Fibroblast of lung (primary cell): ENCODE results near the gene TMEM163. TPM values are rescaled to one million over a fixed set of nuclear protein-coding genes. Genes with fewer than 3 reads are reported as not detected.

Source experiments
- DNase-seq, 2 donors: peaks; one replicate each; pipeline versions ENCODE4 v3.0.0 to v3.0.0-alpha.2; 2010; ENCODE audit warnings: low read depth in 2 of 2
- H2AFZ ChIP-seq: 2 replicates; pipeline ENCODE4 v1.5.1; 2012; ENCODE audit warnings: low read length, control low read depth, inconsistent platforms
- H3K27ac ChIP-seq: 2 replicates; pipeline ENCODE4 v1.5.1; 2011; ENCODE audit warnings: low read length, control low read depth; ENCODE audit not compliant: insufficient read depth
- H3K27me3 ChIP-seq: 2 replicates; pipeline ENCODE4 v1.5.1; 2011; ENCODE audit warnings: mild to moderate bottlenecking, low read length; ENCODE audit not compliant: control insufficient read depth, insufficient read depth
- H3K36me3 ChIP-seq: 2 replicates; pipeline ENCODE4 v1.5.1; 2011; ENCODE audit warnings: low read length; ENCODE audit not compliant: control insufficient read depth, insufficient read depth
- H3K4me1 ChIP-seq: 2 replicates; pipeline ENCODE4 v1.5.1; 2011; ENCODE audit warnings: low read length; ENCODE audit not compliant: control insufficient read depth, insufficient read depth; ENCODE audit errors: extremely low read depth
- H3K4me2 ChIP-seq: 2 replicates; pipeline ENCODE4 v1.5.1; 2011; ENCODE audit warnings: low read length, control low read depth; ENCODE audit not compliant: insufficient read depth; ENCODE audit errors: extremely low read depth
- H3K4me3 ChIP-seq, 4 experiments: fragments of 200-600 bp in 1 of 4; sonication (generic) in 1 of 4; replicated peaks in 1 of 4; 2 replicates each; pipeline ENCODE4 v1.5.1; 2011 to 2016; ENCODE audit warnings: low read length in 4 of 4, low read depth in 3 of 4, mild to moderate bottlenecking in 3 of 4, control low read depth in 2 of 4, inconsistent platforms in 1 of 4, mixed read lengths in 1 of 4; ENCODE audit not compliant: insufficient read depth in 1 of 4; ENCODE audit errors: control extremely low read depth in 1 of 4
- H3K79me2 ChIP-seq: 2 replicates; pipeline ENCODE4 v1.5.1; 2012; ENCODE audit warnings: mild to moderate bottlenecking, low read length, inconsistent platforms; ENCODE audit not compliant: control insufficient read depth, insufficient read depth
- H3K9ac ChIP-seq: 2 replicates; pipeline ENCODE4 v1.5.1; 2011; ENCODE audit warnings: mild to moderate bottlenecking, low read length, control low read depth; ENCODE audit not compliant: insufficient read depth
- H3K9me3 ChIP-seq: 2 replicates; pipeline ENCODE4 v1.5.1; 2012; ENCODE audit warnings: low read depth, low read length; ENCODE audit not compliant: control insufficient read depth, insufficient read depth
- H4K20me1 ChIP-seq: 2 replicates; pipeline ENCODE4 v1.5.1; 2011; ENCODE audit warnings: low read length; ENCODE audit not compliant: control insufficient read depth, insufficient read depth; ENCODE audit errors: extremely low read depth
- CTCF ChIP-seq, 2 donors: IDR thresholded peaks in 1 of 2; conservative IDR thresholded peaks in 1 of 2; 1 replicate in 1 of 2; 2 replicates in 1 of 2; pipeline ENCODE4 v1.5.1; 2011 to 2012; ENCODE audit warnings: low read length in 2 of 2, control low read depth in 1 of 2, inconsistent platforms in 1 of 2, low read depth in 1 of 2, mild to moderate bottlenecking in 1 of 2
- EZH2 ChIP-seq: IDR thresholded peaks from 2 replicates; pipeline ENCODE4 v1.5.1; 2012; ENCODE audit warnings: low read length, control low read depth, mild to moderate bottlenecking; ENCODE audit errors: missing control alignments
- polyA plus RNA-seq, 2 donors: library from polyadenylated mRNA; depleted of rRNA in 1 of 2; stranded (reverse) in 1 of 2; unstranded in 1 of 2; fragments of >200 nt; gene quantifications; 2 replicates each; pipeline ENCODE4 v1.2.1, GENCODE V29; 2011 to 2012; ENCODE audit warnings: missing spikeins in 1 of 2
- total RNA-seq: library from RNA; depleted of rRNA; stranded (reverse); fragments of >200 nt; gene quantifications from 2 replicates; pipeline ENCODE4 v1.2.1, GENCODE V29; 2014

The TMEM163 gene
- total and polyA plus RNA-seq, 2 donors (not counting 1 experiment from before 2014, with no cell fraction given), result under 0.01 to 0.03 TPM

- no peak overlapping the region for H3K4me3 ChIP-seq
- H3K4me1 ChIP-seq, result no peaks in the 10 kb centered on the region
- no peak overlapping the region for H3K27ac ChIP-seq
- no peaks in the 10 kb centered on the region for H3K36me3 ChIP-seq
- H3K9me3 ChIP-seq, result no peaks in the 10 kb centered on the region
- H3K27me3 ChIP-seq, result no peaks in the 10 kb centered on the region
- H3K9ac ChIP-seq, result no peak overlapping the region
- H3K4me2 ChIP-seq, result no peak overlapping the region
- TF ChIP-seq CTCF (conservative IDR thresholded peaks at IDR 0.05 in 1 of 2, IDR thresholded peaks at IDR 0.05 in 1 of 2; ENCODE audit: low read depth in 1 of 2, low read length in 2 of 2), result no peak
- no peaks in the 10 kb centered on the region for H4K20me1 ChIP-seq
- DNase-seq, result no peak
- H2AFZ ChIP-seq, result no peak overlapping the region
- H3K79me2 ChIP-seq, result no peaks in the 10 kb centered on the region
Measured at GRCh38 chr2:134667081-134667480, 51.7 kb downstream of the TMEM163 start.

- no peak for DNase-seq
- no peak for TF ChIP-seq CTCF (conservative IDR thresholded peaks at IDR 0.05 in 1 of 2, IDR thresholded peaks at IDR 0.05 in 1 of 2; ENCODE audit: low read depth in 1 of 2, low read length in 2 of 2)
- no peak for TF ChIP-seq EZH2
- Histone ChIP-seq H3K27me3 (no peaks in the 10 kb centered on the region), H3K4me1 (no peaks in the 10 kb centered on the region), H3K4me3 (no peak overlapping the region), H3K9ac (no peak overlapping the region), H3K27ac (no peak overlapping the region), H3K4me2 (no peak overlapping the region), H4K20me1 (no peaks in the 10 kb centered on the region), H3K9me3 (no peaks in the 10 kb centered on the region), H3K79me2 (no peaks in the 10 kb centered on the region), H2AFZ (no peak overlapping the region), H3K36me3 (no peaks in the 10 kb centered on the region)
Measured at GRCh38 chr2:134665727-134666506, 52.9 kb downstream of the TMEM163 start.

- no peaks in the 10 kb centered on the region for H3K9me3 ChIP-seq
- no peak overlapping the region for H3K4me2 ChIP-seq
- no peak overlapping the region for H3K27ac ChIP-seq
- H3K79me2 ChIP-seq, result no peaks in the 10 kb centered on the region
- H2AFZ ChIP-seq, result no peak overlapping the region
- H4K20me1 ChIP-seq, result no peaks in the 10 kb centered on the region
- DNase-seq, result no peak
- no peaks in the 10 kb centered on the region for H3K27me3 ChIP-seq
- H3K9ac ChIP-seq, result no peak overlapping the region
- no peak overlapping the region for H3K4me3 ChIP-seq
- H3K4me1 ChIP-seq, result no peaks in the 10 kb centered on the region
- no peaks in the 10 kb centered on the region for H3K36me3 ChIP-seq
- TF ChIP-seq EZH2, result no peak
- no peak for TF ChIP-seq CTCF (conservative IDR thresholded peaks at IDR 0.05 in 1 of 2, IDR thresholded peaks at IDR 0.05 in 1 of 2; ENCODE audit: low read depth in 1 of 2, low read length in 2 of 2)
Measured at GRCh38 chr2:134663451-134664450, 55.0 kb downstream of the TMEM163 start.
